ENCODE data around the gene PAH. TPM values are rescaled to one million over a fixed set of nuclear protein-coding genes. Genes with fewer than 3 reads are reported as not detected.

Gene PAH
- total and polyA plus RNA-seq, 2 of the 13 experiments (the other 11 are each of a cell fraction or from before 2014, with no cell fraction given): 192 to 451 TPM

DNA sequence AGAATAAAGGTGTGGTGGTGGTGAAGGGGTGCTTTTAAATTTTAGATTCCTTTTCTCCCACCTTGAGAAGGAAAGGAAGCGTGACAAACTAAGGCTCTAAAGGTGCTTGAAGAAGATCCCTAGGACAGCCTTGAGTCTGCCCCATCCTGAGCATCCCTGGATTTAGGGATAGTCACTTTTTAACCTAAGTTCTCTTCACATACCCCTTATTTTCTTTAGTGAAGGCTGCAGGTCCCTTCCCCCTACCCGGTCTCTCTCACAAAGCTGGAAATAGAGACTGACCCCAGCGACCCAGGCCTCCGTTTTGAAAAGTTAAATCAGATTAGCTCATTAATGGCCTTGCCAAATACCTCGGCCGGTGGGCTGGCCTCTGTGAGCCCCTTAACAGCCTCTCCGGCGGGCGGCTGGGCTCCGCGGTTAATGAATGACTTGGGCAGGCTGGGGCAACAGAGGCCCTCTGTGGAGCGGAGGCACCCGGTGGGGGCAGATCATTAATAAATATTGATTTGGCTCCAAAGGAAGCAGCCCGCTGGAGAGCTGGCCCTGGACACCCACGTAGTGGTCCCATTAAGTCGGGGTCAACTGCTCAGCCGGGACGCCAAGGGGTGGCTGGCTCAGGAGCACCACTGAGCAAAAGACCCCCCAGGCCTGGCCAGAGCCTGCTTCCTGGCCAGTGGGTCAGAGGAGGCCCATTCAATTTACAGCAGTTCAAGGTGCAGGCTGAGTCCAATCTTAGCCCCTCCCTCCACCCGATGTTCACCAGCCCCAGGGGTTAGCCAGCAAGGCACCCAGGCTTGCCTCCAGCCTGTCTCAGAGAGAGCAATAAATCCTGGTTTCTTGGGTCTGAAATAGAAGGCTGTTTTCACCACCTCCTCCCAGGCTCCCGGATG lies 31.8 kb downstream of the PAH start (continued):
- TF ChIP-seq, protein P1, sequence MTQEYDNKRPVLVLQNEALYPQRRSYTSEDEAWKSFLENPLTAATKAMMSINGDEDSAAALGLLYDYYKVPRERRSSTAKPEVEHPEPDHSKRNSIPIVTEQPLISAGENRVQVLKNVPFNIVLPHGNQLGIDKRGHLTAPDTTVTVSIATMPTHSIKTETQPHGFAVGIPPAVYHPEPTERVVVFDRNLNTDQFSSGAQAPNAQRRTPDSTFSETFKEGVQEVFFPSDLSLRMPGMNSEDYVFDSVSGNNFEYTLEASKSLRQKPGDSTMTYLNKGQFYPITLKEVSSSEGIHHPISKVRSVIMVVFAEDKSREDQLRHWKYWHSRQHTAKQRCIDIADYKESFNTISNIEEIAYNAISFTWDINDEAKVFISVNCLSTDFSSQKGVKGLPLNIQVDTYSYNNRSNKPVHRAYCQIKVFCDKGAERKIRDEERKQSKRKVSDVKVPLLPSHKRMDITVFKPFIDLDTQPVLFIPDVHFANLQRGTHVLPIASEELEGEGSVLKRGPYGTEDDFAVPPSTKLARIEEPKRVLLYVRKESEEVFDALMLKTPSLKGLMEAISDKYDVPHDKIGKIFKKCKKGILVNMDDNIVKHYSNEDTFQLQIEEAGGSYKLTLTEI (CRISPR knock-in tag; conservative IDR thresholded peaks at IDR 0.05): no peak
- TF ChIP-seq, protein P2, sequence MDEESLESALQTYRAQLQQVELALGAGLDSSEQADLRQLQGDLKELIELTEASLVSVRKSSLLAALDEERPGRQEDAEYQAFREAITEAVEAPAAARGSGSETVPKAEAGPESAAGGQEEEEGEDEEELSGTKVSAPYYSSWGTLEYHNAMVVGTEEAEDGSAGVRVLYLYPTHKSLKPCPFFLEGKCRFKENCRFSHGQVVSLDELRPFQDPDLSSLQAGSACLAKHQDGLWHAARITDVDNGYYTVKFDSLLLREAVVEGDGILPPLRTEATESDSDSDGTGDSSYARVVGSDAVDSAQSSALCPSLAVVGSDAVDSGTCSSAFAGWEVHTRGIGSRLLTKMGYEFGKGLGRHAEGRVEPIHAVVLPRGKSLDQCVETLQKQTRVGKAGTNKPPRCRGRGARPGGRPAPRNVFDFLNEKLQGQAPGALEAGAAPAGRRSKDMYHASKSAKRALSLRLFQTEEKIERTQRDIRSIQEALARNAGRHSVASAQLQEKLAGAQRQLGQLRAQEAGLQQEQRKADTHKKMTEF (CRISPR knock-in tag; IDR thresholded peaks at IDR 0.05): peak; percentile 93
- TF ChIP-seq AGO1 (IDR thresholded peaks at IDR 0.05; ENCODE audit: low read depth, low read length, poor library complexity, severe bottlenecking) (peak; percentile 68), FIP1L1 (IDR thresholded peaks at IDR 0.05; ENCODE audit: borderline replicate concordance, insufficient read depth, low read depth, low read length) (no peak), ZNF839 (CRISPR knock-in tag; IDR thresholded peaks at IDR 0.05; ENCODE audit: borderline replicate concordance) (no peak), TBX3 (IDR thresholded peaks at IDR 0.05; ENCODE audit: borderline replicate concordance) (no peak), ZNF773 (CRISPR knock-in tag; IDR thresholded peaks at IDR 0.05; ENCODE audit: borderline replicate concordance) (no peak), KLF11 (CRISPR knock-in tag; IDR thresholded peaks at IDR 0.05) (no peak), ZNF230 (CRISPR knock-in tag; IDR thresholded peaks at IDR 0.05) (no peak), CBX1 (IDR thresholded peaks at IDR 0.05; ENCODE audit: low read depth) (no peak), RARG (CRISPR knock-in tag; IDR thresholded peaks at IDR 0.05; ENCODE audit: low read depth) (no peak), POLR2AphosphoS2 (IDR thresholded peaks at IDR 0.05; ENCODE audit: low read depth, low read length) (no peak), MED8 (CRISPR knock-in tag; IDR thresholded peaks at IDR 0.05; ENCODE audit: insufficient replicate concordance) (peak; percentile 93), SOX5 (CRISPR knock-in tag; IDR thresholded peaks at IDR 0.05; ENCODE audit: borderline replicate concordance) (peak; percentile 64; the same call in 1 of the 2 replicates)
- TF ChIP-seq, protein P3, sequence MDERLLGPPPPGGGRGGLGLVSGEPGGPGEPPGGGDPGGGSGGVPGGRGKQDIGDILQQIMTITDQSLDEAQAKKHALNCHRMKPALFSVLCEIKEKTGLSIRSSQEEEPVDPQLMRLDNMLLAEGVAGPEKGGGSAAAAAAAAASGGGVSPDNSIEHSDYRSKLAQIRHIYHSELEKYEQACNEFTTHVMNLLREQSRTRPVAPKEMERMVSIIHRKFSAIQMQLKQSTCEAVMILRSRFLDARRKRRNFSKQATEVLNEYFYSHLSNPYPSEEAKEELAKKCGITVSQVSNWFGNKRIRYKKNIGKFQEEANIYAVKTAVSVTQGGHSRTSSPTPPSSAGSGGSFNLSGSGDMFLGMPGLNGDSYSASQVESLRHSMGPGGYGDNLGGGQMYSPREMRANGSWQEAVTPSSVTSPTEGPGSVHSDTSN (CRISPR knock-in tag; IDR thresholded peaks at IDR 0.05): no peak
- TF ChIP-seq, protein P4, sequence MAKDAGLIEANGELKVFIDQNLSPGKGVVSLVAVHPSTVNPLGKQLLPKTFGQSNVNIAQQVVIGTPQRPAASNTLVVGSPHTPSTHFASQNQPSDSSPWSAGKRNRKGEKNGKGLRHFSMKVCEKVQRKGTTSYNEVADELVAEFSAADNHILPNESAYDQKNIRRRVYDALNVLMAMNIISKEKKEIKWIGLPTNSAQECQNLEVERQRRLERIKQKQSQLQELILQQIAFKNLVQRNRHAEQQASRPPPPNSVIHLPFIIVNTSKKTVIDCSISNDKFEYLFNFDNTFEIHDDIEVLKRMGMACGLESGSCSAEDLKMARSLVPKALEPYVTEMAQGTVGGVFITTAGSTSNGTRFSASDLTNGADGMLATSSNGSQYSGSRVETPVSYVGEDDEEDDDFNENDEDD (CRISPR knock-in tag; IDR thresholded peaks at IDR 0.05; ENCODE audit: borderline replicate concordance): no peak
- TF ChIP-seq, protein P5, sequence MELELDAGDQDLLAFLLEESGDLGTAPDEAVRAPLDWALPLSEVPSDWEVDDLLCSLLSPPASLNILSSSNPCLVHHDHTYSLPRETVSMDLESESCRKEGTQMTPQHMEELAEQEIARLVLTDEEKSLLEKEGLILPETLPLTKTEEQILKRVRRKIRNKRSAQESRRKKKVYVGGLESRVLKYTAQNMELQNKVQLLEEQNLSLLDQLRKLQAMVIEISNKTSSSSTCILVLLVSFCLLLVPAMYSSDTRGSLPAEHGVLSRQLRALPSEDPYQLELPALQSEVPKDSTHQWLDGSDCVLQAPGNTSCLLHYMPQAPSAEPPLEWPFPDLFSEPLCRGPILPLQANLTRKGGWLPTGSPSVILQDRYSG (CRISPR knock-in tag; IDR thresholded peaks at IDR 0.05): no peak
- TF ChIP-seq, protein P6, sequence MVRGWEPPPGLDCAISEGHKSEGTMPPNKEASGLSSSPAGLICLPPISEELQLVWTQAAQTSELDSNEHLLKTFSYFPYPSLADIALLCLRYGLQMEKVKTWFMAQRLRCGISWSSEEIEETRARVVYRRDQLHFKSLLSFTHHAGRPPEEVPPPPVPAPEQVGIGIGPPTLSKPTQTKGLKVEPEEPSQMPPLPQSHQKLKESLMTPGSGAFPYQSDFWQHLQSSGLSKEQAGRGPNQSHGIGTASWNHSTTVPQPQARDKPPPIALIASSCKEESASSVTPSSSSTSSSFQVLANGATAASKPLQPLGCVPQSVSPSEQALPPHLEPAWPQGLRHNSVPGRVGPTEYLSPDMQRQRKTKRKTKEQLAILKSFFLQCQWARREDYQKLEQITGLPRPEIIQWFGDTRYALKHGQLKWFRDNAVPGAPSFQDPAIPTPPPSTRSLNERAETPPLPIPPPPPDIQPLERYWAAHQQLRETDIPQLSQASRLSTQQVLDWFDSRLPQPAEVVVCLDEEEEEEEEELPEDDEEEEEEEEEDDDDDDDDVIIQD (CRISPR knock-in tag; IDR thresholded peaks at IDR 0.05; ENCODE audit: low read depth): peak; percentile 80; the same call in 1 of the 2 replicates

Measured in HepG2 (cell line).